Mucosa of gallbladder (tissue), 1 donor: ENCODE data around the gene ZNF775. TPM values are rescaled to one million over a fixed set of nuclear protein-coding genes. Genes with fewer than 3 reads are reported as not detected.

Experiments used
- DNase-seq: peaks from one replicate; pipeline ENCODE4 v3.0.0-alpha.2; 2020; ENCODE audit warnings: low spot score
- total RNA-seq: library from RNA; stranded (reverse); gene quantifications from one replicate; pipeline ENCODE4 v1.2.1, GENCODE V29; 2021
- donor health status: DM: no; HTN: no; CAD: no.

ZNF775 gene
- total RNA-seq, 1 donor from 2014 or later: 9.4 TPM

DNA sequence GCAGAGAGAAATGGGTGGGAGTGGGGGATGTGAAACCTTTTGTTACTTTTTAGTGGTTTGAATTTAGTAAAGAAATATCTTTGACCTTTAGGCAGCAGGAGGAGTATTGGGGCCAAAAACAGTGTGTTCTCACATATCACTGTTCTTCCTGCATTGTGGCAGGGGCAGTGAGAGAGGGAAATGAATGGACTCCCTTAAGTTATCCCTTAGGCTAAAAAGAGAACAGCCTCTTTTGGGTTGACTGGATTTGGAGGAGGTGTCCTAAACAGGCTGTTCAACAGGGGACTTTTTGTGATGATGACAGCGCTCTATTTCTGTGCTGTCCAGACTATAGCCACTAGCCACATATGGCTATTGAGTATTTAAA lies 22.3 kb downstream of the ZNF775 start:
- no peak for DNase-seq

- DNase-seq: no peak
Measured at GRCh38 chr7:150401861-150402631, 22.9 kb downstream of the ZNF775 start.

GRCh38 chr7:150402671-150403321 lies 23.7 kb downstream of the ZNF775 start:
- peak; percentile 74 for DNase-seq

DNA sequence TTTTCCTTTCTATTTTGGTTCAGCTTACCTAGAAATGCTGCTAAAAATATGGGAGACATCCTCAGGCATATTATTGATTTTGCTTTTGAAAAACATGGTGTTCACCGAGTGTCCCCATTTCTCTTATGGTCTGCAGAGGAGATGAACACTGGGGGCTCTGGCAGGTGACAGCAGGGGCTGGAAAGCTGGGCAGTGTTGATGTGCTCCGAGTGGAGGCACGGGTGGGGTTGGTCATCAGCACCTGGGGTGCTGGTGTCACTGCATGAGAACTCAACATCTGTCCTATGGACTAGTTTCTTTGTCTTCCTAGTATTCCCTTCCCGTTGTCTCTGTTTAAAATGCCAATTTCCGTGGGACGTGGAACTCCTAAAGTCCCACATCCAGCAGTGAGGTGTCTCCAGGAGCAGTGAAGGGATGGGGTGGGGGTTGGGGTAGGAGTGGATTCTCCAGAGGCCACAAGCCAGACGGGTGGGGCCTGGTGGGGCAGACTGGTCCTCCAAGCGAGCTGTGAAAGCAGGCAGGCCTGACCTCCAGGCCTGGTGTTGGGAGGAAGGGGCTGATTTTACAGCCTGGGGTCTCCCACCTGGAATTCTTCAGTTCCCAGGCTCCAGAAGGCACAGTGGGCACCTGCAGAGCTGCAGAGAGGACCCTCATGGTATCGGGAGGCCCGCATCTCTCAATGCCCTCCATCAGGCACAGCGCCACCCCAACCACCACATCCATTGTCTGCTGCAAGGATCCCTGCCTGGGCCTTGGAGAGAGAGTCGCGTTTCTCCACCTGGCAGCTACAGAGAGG lies 24.4 kb downstream of the ZNF775 start:
- no peak for DNase-seq

GRCh38 chr7:150404172-150404804 lies 25.2 kb downstream of the ZNF775 start:
- no peak for DNase-seq

DNA sequence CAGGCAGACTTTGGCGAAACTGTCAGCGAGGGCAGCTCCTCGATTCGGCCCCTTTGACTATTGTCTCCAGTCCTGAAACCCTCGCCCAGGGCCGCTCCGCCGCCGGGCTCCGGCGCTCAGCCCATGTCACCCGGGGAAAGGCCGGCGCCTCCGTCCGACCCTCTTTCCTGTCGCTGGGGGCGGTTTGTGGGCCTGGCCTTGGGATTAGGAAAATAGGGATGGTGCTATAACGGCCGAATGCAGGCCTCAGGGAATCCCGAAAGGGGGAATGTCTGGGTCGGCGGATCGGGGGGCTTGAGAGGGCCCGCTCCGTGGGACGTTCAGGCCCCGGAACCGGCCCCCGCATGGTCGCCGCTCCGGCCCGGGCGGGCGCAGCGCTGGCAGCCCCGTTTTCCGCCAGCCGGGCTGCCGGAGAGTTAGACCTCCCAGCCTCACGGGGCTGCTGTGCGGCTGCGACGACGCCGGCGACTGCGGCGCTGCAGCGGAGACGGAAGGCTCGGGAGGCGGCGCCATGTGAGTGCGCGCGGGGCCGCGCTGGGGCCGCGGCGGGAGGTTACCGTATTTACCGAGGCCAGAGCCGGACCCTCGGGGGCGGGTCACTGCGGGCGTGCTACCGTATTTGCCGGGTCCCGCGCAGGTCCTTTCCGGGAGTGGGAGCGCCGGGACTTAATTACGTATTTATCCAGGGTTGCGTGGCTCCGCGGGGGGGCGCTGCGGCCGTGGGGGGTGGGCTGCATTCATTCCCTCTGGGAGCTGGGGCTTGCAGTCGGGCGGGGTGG lies 25.9 kb downstream of the ZNF775 start:
- peak; percentile 89 for DNase-seq

DNA sequence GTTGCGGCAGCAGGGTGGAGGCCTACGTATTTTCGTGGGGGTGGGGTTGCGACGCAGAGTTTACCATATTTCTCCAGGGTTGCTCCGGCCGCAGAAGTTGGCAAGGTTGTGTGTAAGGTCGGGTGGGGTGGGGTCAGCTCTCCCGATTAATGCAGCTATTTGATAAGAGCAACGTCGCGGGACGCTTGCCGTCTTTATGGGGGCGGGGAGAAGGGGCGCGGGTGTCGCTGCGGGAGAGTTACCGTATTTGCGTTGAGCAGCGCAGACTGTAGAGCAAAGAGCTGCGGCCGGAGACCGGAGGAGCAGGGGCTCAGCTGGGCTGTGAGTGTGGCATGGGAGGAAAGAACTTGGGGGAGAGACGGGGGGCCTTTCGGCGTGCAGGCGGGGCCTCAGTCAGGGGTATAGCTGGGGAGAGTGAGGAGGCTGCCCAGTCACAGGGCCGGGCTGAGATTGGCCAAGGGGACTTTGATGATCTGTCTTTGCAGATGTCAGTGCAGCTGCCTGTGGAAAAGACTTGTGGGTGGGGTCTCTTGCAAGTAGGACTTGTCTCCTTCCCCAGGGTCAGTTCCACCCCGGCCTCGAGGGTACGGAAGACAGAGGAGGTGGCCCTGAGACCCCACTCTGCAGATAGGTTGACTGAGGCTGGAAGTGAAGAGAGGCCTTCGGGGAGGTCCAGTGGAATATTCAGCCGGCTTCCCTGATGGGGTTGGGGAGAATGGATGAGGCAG lies 26.6 kb downstream of the ZNF775 start:
- no peak for DNase-seq

DNA sequence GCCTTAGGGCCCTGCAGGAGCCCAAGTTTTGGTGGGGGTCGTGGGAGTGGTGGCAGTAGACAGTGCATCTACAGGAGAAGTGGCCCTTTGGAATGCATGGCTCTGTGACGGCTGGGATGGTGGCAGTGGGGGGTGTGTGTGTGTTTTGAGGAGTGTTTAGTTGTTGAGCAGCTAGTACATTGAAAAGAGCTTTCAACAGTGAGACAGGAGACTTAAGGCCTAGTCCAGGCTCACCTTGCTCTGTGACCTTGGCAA lies 27.1 kb downstream of the ZNF775 start:
- no peak for DNase-seq

GRCh38 chr7:150406567-150407421 lies 27.7 kb downstream of the ZNF775 start:
- DNase-seq: peak; percentile 46

DNA sequence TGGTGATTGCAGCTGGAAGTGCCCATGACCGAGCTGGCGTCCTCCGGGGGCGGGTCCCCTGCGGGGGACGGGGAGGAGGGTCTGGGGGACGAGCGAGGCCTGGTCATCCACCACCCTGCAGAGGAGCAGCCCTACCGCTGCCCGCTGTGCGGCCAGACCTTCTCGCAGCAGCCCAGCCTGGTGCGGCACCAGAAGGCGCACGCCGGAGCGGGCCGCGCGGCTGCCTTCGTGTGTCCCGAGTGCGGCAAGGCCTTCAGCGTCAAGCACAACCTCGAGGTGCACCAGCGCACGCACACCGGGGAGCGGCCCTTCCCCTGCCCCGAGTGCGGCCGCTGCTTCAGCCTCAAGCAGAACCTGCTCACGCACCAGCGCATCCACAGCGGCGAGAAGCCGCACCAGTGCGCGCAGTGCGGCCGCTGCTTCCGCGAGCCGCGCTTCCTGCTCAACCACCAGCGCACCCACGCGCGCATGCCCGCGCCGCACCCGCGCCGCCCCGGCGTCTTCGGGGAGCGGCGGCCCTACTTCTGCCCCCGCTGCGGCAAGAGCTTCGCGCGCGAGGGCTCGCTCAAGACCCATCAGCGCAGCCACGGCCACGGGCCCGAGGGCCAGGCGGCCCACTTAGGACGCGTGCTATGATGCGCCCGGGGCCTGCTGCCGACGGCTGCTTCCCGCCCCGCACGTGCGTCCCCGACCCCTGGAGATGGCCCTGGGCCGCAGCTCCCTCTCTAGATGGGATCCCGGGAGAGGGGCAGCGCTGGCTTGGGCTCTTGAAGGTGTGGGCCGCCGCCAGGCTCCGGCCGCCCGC lies 28.7 kb downstream of the ZNF775 start:
- DNase-seq: no peak

DNA sequence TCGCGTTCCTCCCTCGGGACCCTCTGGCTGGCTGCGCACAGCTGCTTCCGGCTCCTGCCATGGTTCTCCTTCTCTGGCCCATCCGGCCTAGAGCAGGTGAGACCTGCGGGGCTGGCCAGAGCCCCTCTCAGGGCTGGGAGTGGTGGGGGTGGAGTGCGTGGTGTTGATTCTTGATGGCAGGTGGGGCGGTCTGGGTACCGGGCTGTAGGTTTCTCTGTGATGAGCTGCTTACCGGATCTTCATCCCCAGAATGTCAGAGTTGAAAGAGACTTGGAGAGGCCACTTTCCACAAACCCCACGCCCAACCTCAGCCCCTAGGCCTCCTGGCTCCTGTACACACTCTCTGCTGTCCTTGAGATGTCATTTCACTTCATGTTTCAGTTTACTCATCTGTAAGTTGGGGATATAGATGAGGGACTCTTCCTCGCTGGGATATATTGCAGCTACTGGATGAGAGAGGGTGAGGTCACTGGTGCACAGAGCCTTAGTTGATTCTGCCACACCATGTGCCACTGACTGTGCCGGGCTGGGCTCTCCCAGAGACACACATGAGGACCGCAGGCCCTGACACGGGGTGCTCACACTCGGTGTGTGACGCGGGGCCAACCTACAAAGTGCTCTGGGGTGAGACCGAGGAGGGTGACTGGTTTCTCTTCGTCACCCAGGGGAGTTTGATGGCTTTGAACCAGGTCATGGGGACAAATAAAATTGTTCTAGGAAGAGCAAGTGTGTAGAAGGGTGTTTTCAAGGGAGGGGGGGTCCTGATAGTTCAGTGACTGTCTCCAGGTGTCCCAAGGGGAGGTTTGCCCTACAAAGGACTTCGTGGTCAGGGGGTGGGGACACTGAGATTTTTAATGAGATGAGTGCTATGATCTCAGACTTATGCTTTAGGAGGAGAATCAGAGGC lies 29.5 kb downstream of the ZNF775 start:
- DNase-seq: no peak

DNA sequence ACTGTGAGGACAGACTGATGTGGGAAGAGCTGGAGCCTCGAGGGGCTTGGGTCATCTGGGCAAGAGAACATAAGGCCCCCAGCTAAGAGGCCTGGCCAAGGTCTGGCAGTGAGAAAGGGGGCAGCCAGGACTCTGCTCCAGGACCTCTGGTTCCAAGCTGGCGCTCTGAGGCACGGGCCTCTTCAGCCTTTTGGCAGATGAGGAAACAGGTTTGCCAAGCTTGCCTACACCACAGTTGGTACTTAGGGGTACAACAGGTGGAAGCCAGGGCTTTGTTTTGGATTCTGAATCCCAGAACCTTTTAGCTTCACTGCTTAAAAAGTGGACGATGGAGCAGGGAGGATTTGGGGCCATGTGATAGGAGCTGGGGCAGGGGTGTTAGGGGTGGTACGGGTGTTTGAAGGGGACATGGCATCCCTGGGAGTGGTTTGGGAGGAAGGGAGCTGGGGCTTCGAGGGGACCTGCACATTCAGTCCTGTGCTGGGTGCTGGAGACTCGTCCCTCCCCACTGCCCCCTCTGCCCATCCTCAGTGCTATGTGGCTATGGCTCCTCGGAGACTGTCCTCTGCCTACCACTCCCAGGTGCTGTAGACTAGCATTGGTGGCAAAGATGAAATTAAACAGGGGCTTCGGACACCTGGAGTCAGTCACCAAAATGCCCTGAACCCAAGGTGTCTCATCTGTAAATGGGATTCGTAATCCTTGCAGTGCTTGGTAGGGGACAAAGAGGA lies 30.3 kb downstream of the ZNF775 start:
- DNase-seq: no peak

GRCh38 chr7:150410131-150410530 lies 31.0 kb downstream of the ZNF775 start:
- no peak for DNase-seq

- no peak for DNase-seq
Measured at GRCh38 chr7:150410680-150411346, 31.7 kb downstream of the ZNF775 start.

DNA sequence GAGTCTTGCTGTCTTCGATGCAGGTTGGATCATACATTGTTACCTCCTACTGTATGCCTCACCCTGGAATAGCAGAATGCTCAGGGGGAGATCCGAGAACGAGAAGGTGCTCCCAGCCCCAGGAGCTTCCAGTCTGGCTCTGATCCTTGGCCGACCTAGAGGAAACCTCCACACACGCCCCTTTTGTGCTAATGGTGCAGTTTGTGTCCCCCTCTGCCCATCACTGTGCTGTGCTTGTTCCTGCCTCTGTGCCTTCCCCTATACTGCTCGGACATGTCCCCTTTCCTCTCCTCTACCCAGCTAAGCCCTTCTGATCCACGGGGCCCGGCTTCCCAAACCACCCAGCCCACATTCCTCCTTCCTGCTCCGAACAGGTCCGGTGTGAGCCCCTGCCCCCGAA lies 32.5 kb downstream of the ZNF775 start:
- DNase-seq: no peak

DNA sequence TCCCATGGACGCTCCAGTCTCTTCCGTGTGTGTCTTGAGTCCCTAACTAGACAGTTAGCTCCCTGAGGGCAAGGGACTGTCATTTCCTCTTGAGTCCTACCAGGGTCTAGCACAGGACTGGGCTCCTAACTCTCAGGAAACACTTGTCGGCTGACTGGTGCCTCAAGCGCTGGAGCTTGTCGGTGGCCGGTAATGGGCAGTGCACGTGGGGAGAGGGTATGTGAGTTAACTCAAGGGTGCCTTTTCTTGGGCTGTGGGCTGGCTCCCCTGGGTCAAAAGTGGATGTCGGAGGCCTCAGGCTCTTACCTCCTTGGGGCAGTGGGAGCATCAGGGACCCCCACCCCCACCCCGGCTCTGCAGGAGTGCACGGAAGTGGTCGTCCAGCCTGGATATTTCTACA lies 32.9 kb downstream of the ZNF775 start:
- DNase-seq: no peak
